ENCODE results near the gene DEF6.
"Not testable (repeated sequence)": the region's sequence is repeated elsewhere in the genome, so short reads cannot be mapped to it uniquely, and the experiment has no call there.

Gene DEF6

GRCh38 chr6:35295521-35296315 lies 1.9 kb upstream of the DEF6 start:
- peaks cover 55% of the 10 kb centered on the region for H3K36me3 Mint-ChIP-seq
- DNase-seq (ENCODE audit: low spot score in 2 of 2) (no peak), ATAC-seq (no peak)
- no peak overlapping the region for H3K4me3 Mint-ChIP-seq
- peaks cover 33% of the 10 kb centered on the region for H3K4me1 Mint-ChIP-seq
- peak overlapping the region; percentile 89 for H3K27ac Mint-ChIP-seq
- H3K9me3 Mint-ChIP-seq = no peaks in the 10 kb centered on the region

GRCh38 chr6:35296931-35297600 lies 552 bp upstream of the DEF6 start:
- Mint-ChIP-seq H3K27ac (peak overlapping the region; percentile 89), H3K36me3 (peaks cover 45% of the 10 kb centered on the region), H3K4me1 (peaks cover 43% of the 10 kb centered on the region), H3K9me3 (no peaks in the 10 kb centered on the region), H3K4me3 (peak overlapping the region; percentile 73)
- no peak for DNase-seq (ENCODE audit: low spot score in 2 of 2)
- ATAC-seq = no peak

GRCh38 chr6:35298625-35299140 lies 1.1 kb downstream of the DEF6 start:
- DNase-seq (ENCODE audit: low spot score in 2 of 2) = peak in 1 of 2 donors; percentile 62
- H3K4me3 Mint-ChIP-seq = peak overlapping the region; percentile 73
- peaks cover 58% of the 10 kb centered on the region for H3K4me1 Mint-ChIP-seq
- peaks cover 53% of the 10 kb centered on the region for H3K36me3 Mint-ChIP-seq
- no peaks in the 10 kb centered on the region for H3K9me3 Mint-ChIP-seq
- H3K27ac Mint-ChIP-seq = peak overlapping the region; percentile 89
- no peak for ATAC-seq

- Mint-ChIP-seq H3K9me3 (no peaks in the 10 kb centered on the region), H3K4me1 (peaks cover 62% of the 10 kb centered on the region), H3K36me3 (peaks cover 53% of the 10 kb centered on the region), H3K4me3 (peak overlapping the region; percentile 73), H3K27ac (peak overlapping the region; percentile 89)
- DNase-seq (ENCODE audit: low spot score in 2 of 2) (no peak), ATAC-seq (no peak)
Measured at GRCh38 chr6:35299674-35300073, 2.1 kb downstream of the DEF6 start.

GRCh38 chr6:35300848-35301247 lies 3.2 kb downstream of the DEF6 start:
- ATAC-seq (no peak), DNase-seq (ENCODE audit: low spot score in 2 of 2) (no peak)
- no peaks in the 10 kb centered on the region for H3K9me3 Mint-ChIP-seq
- peak overlapping the region; percentile 73 for H3K4me3 Mint-ChIP-seq
- H3K4me1 Mint-ChIP-seq = peaks cover 62% of the 10 kb centered on the region
- H3K36me3 Mint-ChIP-seq = peaks cover 51% of the 10 kb centered on the region
- peak overlapping the region; percentile 89 for H3K27ac Mint-ChIP-seq

GRCh38 chr6:35302604-35303241 lies 5.1 kb downstream of the DEF6 start:
- H3K27ac Mint-ChIP-seq = peak overlapping the region; percentile 89
- ATAC-seq (peak; percentile 90), DNase-seq (ENCODE audit: low spot score in 2 of 2) (peak; percentile 68 to 91)
- peak overlapping the region; percentile 79 for H3K4me3 Mint-ChIP-seq
- H3K9me3 Mint-ChIP-seq = no peaks in the 10 kb centered on the region
- peaks cover 63% of the 10 kb centered on the region for H3K4me1 Mint-ChIP-seq
- peaks cover 64% of the 10 kb centered on the region for H3K36me3 Mint-ChIP-seq

GRCh38 chr6:35304299-35304698 lies 6.7 kb downstream of the DEF6 start:
- DNase-seq (ENCODE audit: low spot score in 2 of 2) (no peak), ATAC-seq (no peak)
- Mint-ChIP-seq H3K27ac (peak overlapping the region; percentile 89), H3K4me1 (peaks cover 66% of the 10 kb centered on the region), H3K4me3 (peak overlapping the region; percentile 79), H3K9me3 (no peaks in the 10 kb centered on the region), H3K36me3 (peaks cover 77% of the 10 kb centered on the region)

- Mint-ChIP-seq H3K9me3 (no peaks in the 10 kb centered on the region), H3K4me3 (no peak overlapping the region), H3K36me3 (peaks cover 81% of the 10 kb centered on the region), H3K4me1 (peaks cover 66% of the 10 kb centered on the region), H3K27ac (no peak overlapping the region)
- ATAC-seq (no peak), DNase-seq (ENCODE audit: low spot score in 2 of 2) (no peak)
Measured at GRCh38 chr6:35305117-35305516, 7.5 kb downstream of the DEF6 start.

- DNase-seq (ENCODE audit: low spot score in 2 of 2); ATAC-seq; H3K9me3 Mint-ChIP-seq; H3K4me3 Mint-ChIP-seq: not testable (repeated sequence)
- H3K27ac Mint-ChIP-seq = peak overlapping the region; percentile 60
- H3K36me3 Mint-ChIP-seq = peaks cover 88% of the 10 kb centered on the region
- H3K4me1 Mint-ChIP-seq = peaks cover 71% of the 10 kb centered on the region
Measured at GRCh38 chr6:35307138-35307537, 9.5 kb downstream of the DEF6 start.

- not testable (repeated sequence) for H3K9me3 Mint-ChIP-seq; DNase-seq (ENCODE audit: low spot score in 2 of 2); H3K4me3 Mint-ChIP-seq; ATAC-seq
- Mint-ChIP-seq H3K27ac (peak overlapping the region; percentile 96), H3K36me3 (peaks cover 88% of the 10 kb centered on the region), H3K4me1 (peaks cover 71% of the 10 kb centered on the region)
Measured at GRCh38 chr6:35308543-35308942, 10.9 kb downstream of the DEF6 start.

- H3K36me3 Mint-ChIP-seq = peaks cover 88% of the 10 kb centered on the region
- H3K27ac Mint-ChIP-seq = peak overlapping the region; percentile 96
- DNase-seq (ENCODE audit: low spot score in 2 of 2) (no peak), ATAC-seq (no peak)
- no peaks in the 10 kb centered on the region for H3K9me3 Mint-ChIP-seq
- peak overlapping the region; percentile 65 for H3K4me3 Mint-ChIP-seq
- H3K4me1 Mint-ChIP-seq = peaks cover 70% of the 10 kb centered on the region
Measured at GRCh38 chr6:35309611-35310264, 12.1 kb downstream of the DEF6 start.

- Mint-ChIP-seq H3K4me1 (peaks cover 75% of the 10 kb centered on the region), H3K4me3 (peak overlapping the region; percentile 65), H3K36me3 (peaks cover 90% of the 10 kb centered on the region), H3K9me3 (no peaks in the 10 kb centered on the region), H3K27ac (peak overlapping the region; percentile 96)
- ATAC-seq (peak; percentile 68), DNase-seq (ENCODE audit: low spot score in 2 of 2) (no peak)
Measured at GRCh38 chr6:35310265-35310831, 12.7 kb downstream of the DEF6 start.

GRCh38 chr6:35311390-35312075 lies 13.9 kb downstream of the DEF6 start:
- ATAC-seq = peak; percentile 80
- H3K9me3 Mint-ChIP-seq = no peaks in the 10 kb centered on the region
- H3K36me3 Mint-ChIP-seq = peaks cover 90% of the 10 kb centered on the region
- peak overlapping the region; percentile 65 for H3K4me3 Mint-ChIP-seq
- DNase-seq (ENCODE audit: low spot score in 2 of 2) = peak in 1 of 2 donors; percentile 77
- H3K4me1 Mint-ChIP-seq = peaks cover 75% of the 10 kb centered on the region
- H3K27ac Mint-ChIP-seq = peak overlapping the region; percentile 96

- H3K4me1 Mint-ChIP-seq = peaks cover 74% of the 10 kb centered on the region
- peaks cover 90% of the 10 kb centered on the region for H3K36me3 Mint-ChIP-seq
- peak overlapping the region; percentile 65 for H3K4me3 Mint-ChIP-seq
- H3K27ac Mint-ChIP-seq = peak overlapping the region; percentile 96
- DNase-seq (ENCODE audit: low spot score in 2 of 2) (no peak), ATAC-seq (no peak)
- H3K9me3 Mint-ChIP-seq = no peaks in the 10 kb centered on the region
Measured at GRCh38 chr6:35312076-35312800, 14.6 kb downstream of the DEF6 start.

All from stimulated activated effector memory CD8-positive, alpha-beta T cell treated with anti-CD3 and anti-CD28 coated beads, Interleukin-12 subunit alpha, Interleukin-12 subunit beta, amount 100 ng/mL, for 72 hours (primary cell).